ENCODE measurements around the gene USB1.

USB1 gene

DNA sequence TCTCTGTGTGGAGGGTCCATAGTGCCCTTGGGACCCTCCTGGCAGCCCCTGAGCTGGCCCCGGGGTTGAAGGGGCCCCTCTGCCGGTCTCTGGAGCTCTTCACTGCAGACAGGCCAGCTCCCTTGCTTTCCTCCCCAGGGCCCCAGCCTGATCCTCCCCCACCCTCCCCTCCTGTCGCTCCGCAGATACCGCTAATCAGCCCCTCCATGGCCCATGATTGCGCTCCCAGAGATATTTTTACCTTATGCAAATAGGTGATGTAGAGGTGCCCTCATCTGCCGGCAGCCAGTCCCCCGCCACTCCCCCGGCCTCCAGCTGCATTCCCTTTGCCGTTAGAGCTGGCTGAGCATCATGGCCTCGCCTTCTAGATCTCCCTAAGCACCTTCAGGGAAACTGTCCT lies 33.6 kb downstream of the USB1 start:
- DNase-seq (ENCODE audit: low read depth): no peak

DNA sequence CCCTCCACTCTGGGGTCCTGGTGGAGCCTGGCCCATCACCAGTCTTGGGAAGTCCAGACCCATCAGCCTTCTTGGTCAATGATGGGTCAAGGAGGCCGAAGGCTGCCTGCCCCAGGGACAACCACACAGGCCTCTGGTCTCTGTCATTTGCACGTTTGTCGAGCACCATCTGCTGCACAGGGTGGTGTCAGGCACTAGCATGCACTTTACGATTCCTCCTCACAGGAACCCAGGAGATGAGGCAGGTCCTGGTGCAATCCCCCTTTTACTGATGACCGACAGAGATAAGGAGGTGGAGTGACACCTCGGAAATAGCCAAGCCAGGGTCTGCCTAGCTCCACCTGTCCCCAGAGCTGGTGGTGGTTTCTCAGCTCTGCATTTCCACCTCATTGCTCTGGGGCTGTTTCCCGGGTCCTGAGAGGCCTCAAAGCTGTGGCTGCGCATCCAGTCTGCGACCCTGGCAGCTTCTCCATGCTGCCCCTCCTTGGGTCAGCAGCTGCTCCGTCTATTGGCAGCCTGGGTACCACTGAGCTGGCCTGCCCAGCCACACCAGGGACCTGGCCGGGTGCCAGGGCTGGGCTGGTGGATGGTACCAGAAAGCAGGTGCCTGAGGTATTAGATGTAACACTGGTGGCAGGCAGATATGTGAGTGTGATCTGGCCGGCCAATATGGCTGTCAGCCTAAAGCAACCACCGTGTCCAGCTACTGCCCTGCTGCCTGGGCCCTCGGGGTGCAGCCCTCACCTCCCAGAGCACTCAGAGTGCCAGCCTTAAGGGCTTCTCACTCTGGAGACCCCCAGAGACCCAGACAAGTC lies 34.4 kb downstream of the USB1 start:
- DNase-seq (ENCODE audit: low read depth): no peak

DNA sequence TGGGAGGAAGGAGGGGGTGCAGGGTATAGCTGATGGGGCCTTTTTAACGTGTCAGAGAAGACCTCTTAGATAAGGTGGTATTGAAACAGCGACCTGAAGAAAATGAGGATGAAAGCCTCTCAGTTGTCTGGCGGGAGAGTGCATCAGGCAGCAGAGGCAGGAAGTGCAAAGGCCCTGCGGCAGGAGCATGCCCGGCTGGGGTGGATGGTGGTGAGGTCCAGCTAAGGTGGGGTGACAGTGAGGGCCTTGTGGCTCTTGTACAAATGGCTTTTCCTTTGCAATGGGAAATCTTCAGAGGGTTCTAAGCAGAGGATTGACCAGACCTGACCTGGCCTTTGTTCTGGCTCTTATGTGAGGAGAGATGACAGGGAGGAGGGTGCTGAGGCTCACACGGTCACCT lies 35.7 kb downstream of the USB1 start:
- DNase-seq (ENCODE audit: low read depth): no peak

DNA sequence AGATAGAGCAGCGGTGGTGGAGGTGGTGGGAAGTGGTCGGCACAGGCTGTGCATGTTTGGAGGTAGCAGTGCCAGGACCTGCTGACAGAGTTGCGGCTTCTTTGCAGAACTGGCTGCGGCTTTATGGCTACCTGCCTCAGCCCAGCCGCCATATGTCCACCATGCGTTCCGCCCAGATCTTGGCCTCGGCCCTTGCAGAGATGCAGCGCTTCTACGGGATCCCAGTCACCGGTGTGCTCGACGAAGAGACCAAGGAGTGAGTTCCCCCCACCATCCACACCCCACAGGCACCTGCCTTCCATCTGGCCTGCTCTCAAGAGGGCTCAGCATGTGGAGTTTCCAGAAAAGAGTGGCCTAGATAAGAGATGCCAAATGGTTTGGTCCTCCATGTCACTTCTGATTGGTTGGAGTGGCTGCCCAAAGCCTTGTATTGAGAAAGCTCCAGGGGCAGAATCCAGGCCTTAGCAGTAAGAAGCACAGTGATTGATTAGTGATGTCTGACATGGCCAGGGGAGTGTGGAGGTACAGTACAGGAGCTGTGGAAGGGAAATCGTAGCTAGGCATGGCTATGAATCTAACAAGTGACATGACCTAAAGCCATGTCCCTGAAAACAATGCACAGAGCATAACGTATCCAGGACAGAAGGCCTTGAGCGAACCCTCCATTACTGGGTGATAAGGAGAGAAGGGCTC lies 36.3 kb downstream of the USB1 start:
- no peak for DNase-seq (ENCODE audit: low read depth)

DNA sequence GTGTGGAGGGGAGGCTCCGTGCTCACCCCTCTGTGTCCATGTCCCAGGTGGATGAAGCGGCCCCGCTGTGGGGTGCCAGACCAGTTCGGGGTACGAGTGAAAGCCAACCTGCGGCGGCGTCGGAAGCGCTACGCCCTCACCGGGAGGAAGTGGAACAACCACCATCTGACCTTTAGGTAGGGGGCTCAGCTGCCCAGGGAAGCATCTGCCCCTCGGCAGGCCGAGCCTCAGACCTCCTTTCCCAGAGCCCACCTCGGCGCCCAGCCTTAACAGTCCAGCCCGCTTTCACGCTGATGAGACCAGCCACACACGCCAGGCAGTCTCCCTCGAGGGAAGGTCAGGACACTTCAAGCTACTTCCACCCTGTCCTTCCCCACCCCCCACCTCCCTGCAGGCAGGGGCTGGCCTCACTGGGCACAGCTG lies 37.0 kb downstream of the USB1 start:
- DNase-seq (ENCODE audit: low read depth): no peak

DNA sequence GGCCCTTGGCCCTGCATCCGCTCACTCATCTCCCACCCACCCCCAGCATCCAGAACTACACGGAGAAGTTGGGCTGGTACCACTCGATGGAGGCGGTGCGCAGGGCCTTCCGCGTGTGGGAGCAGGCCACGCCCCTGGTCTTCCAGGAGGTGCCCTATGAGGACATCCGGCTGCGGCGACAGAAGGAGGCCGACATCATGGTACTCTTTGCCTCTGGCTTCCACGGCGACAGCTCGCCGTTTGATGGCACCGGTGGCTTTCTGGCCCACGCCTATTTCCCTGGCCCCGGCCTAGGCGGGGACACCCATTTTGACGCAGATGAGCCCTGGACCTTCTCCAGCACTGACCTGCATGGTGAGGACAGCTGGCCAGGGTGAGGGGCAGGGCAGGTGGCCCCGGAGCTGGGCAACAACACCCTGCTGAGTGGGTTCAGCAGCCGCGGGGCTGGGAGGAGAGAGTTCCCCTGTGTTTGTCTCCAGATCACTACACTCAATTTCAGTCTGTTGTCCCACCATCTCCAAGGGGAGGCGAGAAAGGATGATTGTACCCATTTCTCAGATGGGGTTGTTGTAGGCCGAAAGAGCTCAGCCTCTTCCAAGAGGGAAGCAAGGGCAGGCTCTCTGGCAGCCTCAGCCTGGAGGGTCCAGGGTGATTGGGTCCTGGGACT lies 38.8 kb downstream of the USB1 start:
- DNase-seq (ENCODE audit: low read depth): no peak

DNA sequence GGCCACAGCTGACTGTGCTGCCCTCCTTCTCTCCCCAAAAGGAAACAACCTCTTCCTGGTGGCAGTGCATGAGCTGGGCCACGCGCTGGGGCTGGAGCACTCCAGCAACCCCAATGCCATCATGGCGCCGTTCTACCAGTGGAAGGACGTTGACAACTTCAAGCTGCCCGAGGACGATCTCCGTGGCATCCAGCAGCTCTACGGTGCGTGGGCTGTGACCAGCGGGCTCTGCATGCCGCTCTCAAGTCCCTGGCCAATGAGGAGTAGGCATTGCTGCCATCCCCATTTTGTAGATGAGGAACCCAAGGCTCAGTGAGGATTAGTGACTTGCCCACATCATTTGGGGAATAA lies 39.3 kb downstream of the USB1 start:
- DNase-seq (ENCODE audit: low read depth): no peak

DNA sequence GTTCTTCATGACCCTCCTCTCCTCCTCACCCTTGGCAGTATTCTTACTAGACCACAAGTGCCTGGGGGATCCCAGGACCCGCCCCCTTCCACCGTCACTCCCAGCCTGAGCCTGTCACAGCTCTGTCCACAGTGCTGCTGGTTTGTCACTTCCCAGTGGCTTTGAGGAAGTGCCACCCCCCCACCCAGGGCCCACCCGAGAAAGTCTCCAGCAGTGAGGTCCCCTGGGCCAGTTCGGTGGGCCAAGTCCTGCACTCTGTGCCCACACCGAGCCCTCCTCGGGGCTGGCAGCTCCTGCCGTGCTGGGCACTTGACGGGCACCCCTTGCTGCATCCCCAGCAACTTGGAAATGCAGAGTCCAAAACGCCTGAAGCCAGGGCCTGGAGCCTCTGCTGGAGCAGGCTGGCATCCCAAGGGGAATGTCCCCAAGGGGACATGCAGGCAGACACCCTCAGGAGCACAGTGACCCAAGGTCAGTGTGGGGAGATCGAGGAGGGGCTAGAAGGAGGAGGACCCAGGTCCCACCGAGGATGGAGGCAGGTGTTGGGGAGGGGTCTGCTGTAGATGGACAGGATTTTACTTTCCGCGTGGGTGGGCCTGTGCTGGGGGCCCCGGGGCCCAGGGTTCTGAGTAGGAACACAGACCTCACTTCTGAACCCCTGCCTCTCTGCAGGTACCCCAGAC lies 39.9 kb downstream of the USB1 start:
- no peak for DNase-seq (ENCODE audit: low read depth)

DNA sequence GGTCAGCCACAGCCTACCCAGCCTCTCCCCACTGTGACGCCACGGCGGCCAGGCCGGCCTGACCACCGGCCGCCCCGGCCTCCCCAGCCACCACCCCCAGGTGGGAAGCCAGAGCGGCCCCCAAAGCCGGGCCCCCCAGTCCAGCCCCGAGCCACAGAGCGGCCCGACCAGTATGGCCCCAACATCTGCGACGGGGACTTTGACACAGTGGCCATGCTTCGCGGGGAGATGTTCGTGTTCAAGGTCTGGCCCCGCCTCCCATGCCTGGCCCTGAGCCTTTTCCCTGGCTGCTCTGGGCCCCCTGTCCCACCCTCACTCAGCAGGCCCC lies 40.4 kb downstream of the USB1 start:
- no peak for DNase-seq (ENCODE audit: low read depth)

DNA sequence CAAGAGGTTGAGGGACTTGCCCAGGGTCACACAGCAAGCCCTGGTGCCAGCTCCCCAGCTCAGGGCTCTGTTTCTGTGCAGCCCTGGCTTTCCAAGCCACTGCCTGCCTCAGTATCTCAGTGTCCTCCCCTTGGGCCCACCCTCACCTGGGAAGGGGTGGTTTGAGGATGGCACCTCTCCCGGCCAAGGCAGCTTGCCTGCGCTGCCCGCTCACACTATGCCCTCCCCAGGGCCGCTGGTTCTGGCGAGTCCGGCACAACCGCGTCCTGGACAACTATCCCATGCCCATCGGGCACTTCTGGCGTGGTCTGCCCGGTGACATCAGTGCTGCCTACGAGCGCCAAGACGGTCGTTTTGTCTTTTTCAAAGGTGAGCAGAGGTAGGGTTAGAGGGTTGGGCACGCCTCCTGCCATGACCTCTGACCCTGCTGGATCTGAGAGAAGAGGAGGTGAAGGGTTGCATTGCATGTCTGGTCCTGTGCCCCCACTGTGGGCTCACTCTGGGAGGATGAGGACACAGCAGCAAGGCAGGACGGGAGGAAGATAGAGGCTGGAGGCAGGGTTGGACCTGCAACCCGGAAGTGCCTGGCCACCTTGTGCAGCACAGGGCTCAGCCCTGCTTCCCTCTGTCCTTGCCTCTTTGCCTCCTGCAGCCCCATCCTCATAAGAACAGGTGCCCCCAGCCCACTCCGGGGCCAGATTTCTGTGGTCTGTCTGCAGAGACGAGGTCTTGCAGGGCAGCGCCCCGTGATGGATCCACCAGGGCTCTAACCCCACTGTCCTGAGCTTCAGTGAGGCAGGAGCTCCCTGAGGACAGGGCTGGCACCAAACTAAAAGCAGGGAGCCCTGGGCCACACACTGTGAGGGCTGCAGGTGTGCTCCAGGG lies 41.0 kb downstream of the USB1 start:
- no peak for DNase-seq (ENCODE audit: low read depth)

DNA sequence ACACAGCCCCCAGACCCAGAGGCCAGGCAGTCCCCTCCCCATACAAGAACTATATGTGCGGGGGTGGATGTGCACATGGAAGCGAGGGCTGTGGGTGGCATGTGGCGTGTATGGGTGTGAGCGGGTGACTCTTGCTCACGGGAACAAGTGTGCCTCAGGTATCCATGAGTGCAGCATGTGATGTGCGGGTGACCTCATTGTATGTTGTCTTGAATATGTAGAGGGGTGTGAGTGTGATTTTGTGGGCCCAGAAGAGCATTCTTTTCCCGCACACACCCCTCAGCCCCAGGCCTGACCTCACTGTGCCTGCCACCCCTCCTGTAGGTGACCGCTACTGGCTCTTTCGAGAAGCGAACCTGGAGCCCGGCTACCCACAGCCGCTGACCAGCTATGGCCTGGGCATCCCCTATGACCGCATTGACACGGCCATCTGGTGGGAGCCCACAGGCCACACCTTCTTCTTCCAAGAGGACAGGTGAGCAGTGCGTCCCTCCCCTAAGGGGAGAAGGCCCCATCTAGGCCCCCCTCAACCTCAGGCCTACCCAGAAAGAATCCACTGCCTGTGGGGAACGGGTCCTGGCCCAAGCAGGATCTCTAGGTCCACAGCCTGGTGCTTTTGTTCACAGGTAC lies 41.8 kb downstream of the USB1 start:
- no peak for DNase-seq (ENCODE audit: low read depth)

DNA sequence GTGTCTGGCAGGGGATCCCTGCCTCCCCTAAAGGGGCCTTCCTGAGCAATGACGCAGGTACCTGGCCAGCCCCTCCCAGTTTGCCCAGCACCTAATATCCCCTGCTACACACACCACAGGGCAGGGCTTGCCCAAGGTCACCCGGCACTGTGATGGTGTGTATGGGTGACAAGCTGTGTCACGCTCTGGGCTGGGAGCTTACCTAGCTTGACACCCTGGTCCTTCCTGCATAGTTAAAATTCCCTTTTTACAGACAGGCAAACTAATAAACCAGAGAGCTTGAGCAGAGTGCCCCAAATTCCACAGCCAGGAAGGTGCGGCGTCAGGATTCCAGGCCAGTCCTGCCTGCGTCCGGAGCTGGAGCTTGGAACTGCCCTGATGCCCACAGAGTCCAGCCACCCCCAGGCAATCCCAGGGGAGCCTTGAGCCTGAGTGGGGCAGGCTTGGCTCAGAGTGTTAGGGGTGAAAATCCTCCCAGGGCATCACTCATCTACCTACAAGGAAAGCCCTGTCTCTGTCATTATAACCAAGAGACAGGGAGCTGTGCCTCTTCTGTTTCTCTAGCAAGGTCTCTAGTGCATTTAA lies 42.5 kb downstream of the USB1 start:
- no peak for DNase-seq (ENCODE audit: low read depth)

DNA sequence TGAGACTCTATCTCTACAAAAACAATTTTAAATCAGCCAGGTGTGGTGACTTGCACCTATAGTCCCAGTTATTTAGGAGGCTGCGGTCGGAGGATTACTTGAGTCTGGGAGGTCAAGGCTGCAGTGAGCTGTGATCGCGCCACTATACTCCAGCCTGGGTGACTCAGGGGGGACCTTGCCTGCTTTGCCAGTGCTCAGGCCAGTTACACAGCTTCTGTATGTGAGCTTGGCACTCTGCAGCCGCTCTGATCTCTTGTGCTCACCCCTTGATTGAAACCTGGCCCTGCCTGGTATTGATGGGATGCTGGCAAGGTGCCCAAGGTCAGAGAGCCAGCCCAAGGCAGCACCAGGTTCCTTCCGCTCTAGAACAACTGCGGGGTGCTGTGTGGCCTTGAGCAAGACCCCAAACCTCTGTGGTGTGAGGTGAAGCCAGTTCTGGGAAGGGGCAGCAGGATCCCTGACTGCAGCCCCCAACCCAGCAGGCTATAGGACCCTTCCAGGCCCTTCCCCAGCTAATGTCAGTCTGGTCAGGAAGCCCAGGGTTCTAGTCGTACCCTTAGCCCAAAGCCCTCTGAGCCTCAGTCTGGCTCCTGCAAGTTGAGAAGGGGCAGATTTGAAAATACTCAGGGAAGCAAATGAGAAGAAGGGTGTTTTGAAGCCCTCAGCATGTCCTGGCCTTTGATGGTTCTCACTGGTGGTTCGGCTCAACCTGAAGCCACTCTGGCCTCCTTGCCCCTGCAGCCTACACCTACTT lies 43.2 kb downstream of the USB1 start:
- no peak for DNase-seq (ENCODE audit: low read depth)

DNA sequence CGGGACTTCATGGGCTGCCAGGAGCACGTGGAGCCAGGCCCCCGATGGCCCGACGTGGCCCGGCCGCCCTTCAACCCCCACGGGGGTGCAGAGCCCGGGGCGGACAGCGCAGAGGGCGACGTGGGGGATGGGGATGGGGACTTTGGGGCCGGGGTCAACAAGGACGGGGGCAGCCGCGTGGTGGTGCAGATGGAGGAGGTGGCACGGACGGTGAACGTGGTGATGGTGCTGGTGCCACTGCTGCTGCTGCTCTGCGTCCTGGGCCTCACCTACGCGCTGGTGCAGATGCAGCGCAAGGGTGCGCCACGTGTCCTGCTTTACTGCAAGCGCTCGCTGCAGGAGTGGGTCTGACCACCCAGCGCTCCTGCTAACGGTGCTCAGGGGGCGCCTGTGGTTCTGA lies 43.9 kb downstream of the USB1 start:
- DNase-seq (ENCODE audit: low read depth): no peak

DNA sequence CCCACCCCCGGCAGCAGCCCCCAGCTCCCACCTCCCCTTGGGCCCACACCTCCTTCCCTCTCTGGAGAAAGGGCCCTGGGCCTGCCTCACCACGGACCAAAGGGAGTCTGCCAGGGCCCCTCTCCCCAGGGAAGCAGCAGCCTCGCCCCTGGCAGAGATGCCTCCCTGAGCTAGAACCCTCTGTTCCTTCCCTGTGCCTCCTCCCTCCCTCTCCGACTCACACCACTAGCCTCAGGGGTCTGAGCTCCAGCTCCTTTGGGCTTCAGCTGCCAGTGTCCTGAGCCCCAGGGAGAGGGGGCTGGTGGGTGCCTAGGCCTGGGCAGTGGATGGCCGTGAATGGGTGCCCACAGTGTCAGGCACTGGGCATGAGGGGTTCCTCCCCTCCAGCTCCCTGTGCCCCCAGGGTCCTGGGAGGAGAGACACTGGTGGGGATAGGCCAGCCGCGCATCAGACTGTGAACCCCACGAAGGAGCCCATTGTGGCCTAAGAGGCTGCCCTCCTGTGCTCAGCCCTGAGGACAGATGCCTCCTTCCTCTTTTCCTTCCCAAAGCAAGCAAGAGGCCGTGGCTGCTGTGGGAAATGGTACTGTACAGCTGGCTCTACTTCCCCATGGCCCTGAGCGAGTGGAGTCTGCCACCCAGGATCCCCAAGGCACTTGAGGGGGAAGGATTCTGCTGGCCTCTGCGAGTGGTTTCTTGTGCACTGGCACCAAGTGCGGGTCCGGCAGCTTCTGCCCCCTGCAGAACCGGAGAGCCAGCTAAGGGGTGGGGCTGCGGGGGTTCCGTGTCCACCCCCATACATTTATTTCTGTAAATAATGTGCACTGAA lies 45.1 kb downstream of the USB1 start:
- no peak for DNase-seq (ENCODE audit: low read depth)

DNA sequence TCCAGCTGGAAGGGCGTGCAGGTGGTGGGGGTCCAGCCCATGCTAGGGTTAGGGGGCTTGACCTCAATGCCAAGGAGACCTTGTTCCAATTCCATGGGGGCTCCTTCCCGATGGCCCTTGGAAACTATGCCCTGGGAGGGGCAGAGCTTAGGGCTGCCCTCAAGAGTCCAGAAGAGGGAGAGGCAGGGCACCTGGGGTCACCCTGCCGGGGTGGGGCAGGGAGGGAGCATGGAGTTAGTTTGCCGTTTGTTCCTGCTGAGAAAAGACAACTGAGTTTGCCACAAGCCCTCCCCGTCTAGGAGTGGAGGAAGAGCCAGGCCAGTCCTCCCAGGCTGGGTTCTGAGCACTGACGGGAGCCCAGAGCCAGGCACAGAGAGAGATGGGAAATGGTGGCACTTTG lies 45.7 kb downstream of the USB1 start:
- no peak for DNase-seq (ENCODE audit: low read depth)

DNA sequence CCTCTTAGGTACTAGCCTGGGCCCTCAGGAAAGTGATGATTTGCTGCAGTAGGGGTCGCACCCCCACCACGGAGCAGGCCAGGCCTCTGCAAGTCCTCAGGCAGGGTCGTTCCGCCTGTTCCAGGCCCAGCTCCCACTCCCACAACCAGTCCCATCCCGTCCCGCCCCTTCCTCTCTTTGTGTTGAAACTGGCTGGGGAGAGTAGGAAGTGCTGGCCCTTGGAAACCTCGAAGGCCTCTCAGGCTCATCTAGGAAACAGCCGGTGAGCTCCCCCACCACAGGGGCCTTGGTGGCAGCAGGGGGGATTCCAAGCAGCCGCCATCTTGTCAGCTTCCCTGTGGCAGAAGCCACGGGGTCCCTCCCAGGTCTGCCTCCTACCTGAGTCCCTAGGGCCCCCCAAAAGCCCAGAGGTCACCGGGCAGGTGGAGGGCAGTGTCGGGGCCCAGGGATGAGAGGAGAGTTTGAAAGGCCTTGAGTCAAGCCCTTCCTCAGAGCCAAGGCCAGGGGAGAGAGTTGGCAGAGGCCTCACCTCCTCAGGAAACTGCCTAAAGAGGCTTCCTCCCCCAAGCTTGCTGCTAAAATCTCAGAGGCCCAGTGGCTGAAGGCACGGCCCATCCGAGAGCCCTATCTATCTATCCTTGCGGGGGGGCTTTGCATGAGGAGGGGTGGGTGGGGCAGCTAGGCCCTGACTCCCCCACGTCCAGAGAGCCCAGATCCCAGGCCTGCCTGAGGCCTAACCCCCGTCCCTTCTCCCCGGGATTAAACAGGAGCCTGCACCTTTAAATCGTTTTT lies 46.5 kb downstream of the USB1 start:
- no peak for DNase-seq (ENCODE audit: low read depth)

DNA sequence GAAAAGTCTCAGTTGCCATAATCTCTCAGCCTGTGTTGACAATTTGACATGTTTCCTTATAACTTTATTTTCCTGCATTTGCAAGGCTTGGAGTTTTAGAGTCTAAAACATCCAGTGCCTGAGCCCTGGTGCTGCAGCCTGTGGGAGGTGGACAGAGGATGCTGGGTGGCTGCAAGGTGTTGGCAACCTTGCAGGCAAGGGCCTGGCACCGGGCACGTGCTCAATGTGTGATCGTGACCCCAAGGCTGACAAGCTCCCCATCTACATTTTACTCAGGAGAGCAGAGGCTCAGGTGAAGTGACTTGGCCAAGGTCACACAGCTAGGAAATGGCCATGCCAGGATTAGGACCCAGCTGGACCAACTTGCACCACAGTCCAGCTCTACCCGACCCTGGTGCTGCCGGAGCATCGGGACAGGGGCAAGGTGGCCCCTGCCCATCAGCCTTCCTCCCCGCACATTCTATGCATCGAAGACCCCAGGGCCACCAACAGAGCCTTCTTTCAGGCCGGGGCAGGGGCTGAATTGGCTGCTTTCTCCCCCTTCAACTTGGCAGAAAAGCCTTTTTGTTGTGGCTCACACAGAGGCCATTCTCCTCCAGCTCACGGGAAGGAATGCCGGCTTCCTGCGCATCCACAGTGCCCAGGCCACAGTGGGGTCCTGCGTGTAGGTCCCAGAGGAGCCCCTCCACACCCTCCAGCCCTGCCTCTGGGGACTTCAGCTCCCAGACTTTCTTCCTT lies 47.5 kb downstream of the USB1 start:
- no peak for DNase-seq (ENCODE audit: low read depth)
